SJSA1 (cell line): ENCODE results near the gene CNTNAP2. TPM values are rescaled to one million over a fixed set of nuclear protein-coding genes. Genes with fewer than 3 reads are reported as not detected.

Source experiments
- DNase-seq, 2 experiments: peaks; one replicate each; pipeline ENCODE4 v3.0.0-alpha.2; 2015 to 2020; ENCODE audit warnings: low spot score in 2 of 2, low read depth in 1 of 2
- H3K27ac ChIP-seq: fragments of 250-450 bp; sonication (Bioruptor Pico); 2 replicates; pipeline ENCODE4 v1.5.1; 2020; ENCODE audit warnings: mild to moderate bottlenecking, moderate library complexity
- H3K27me3 ChIP-seq: fragments of 250-450 bp; sonication (Bioruptor Pico); replicated peaks from 2 replicates; pipeline ENCODE4 v1.5.1; 2020; ENCODE audit warnings: mild to moderate bottlenecking, moderate library complexity
- H3K36me3 ChIP-seq: fragments of 250-450 bp; sonication (Bioruptor Pico); 2 replicates; pipeline ENCODE4 v1.5.1; 2020; ENCODE audit warnings: mild to moderate bottlenecking
- H3K4me1 ChIP-seq: fragments of 250-450 bp; sonication (Bioruptor Pico); replicated peaks from 2 replicates; pipeline ENCODE4 v1.6.1; 2021; ENCODE audit warnings: mild to moderate bottlenecking
- H3K4me3 ChIP-seq: fragments of 250-450 bp; sonication (Bioruptor Pico); 2 replicates; pipeline ENCODE4 v1.5.1; 2020; ENCODE audit warnings: mild to moderate bottlenecking
- H3K9me3 ChIP-seq: fragments of 250-450 bp; sonication (Bioruptor Pico); replicated peaks from 2 replicates; pipeline ENCODE4 v1.5.1; 2020; ENCODE audit warnings: mild to moderate bottlenecking
- total RNA-seq: library from RNA; depleted of rRNA; stranded (reverse); fragments of >200 nt; shearing (Covaris generic); gene quantifications from 2 replicates; pipeline ENCODE4 v1.2.3, GENCODE V29; 2014

The CNTNAP2 gene
- total RNA-seq, 1 experiment from 2014 or later: 0.29 TPM

DNA sequence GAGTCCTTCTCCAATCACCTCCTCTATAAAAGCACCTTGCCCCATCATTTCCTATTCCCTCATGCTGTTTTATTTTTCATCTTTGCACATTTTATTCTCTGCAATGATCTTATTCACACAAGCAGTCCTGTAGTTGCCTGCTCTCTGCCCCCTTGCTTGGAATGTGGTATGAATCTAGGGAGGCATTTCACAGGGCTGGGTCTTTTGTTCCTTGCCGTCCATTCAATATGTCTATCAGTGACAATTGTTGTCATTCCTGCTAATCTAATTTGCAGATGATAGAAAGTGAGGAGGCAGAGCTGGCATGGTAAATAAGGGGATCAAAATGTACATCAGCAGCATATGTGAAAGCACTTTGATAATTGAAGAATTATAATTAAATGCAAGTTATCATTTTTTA, 2227.8 kb downstream of the CNTNAP2 start:
- H3K4me3 ChIP-seq: no peak overlapping the region

DNA sequence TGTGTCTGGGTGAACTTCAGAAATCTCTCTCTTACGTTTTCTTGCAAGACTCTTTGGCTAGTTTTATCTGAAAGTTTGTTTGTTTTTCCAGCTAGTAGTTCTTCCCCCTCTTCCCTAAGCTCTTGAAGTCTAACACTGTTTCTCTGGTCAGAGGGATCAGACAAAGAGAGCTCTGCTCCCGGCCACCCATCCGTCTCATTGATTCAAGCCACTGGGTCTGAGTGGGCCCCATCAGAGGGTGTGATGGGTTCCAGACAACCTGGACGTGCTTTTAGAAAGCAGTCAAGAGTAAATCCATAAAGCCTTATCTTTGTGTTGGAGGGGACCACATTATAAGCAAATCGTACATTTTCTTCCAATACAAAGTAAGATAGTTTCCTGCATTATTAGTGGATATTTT, 2231.4 kb downstream of the CNTNAP2 start:
- Histone ChIP-seq H3K27me3 (no peaks in the 10 kb centered on the region), H3K27ac (no peak overlapping the region), H3K9me3 (no peaks in the 10 kb centered on the region), H3K36me3 (no peaks in the 10 kb centered on the region), H3K4me3 (no peak overlapping the region), H3K4me1 (no peaks in the 10 kb centered on the region)
- no peak for DNase-seq

More for the DNA sequence above, 2227.8 kb downstream of the CNTNAP2 start:
- DNase-seq: no peak
- no peaks in the 10 kb centered on the region for H3K9me3 ChIP-seq
- H3K27me3 ChIP-seq: peaks cover 22% of the 10 kb centered on the region
- H3K4me1 ChIP-seq: no peaks in the 10 kb centered on the region
- H3K36me3 ChIP-seq: no peaks in the 10 kb centered on the region
- H3K27ac ChIP-seq: no peak overlapping the region

DNA sequence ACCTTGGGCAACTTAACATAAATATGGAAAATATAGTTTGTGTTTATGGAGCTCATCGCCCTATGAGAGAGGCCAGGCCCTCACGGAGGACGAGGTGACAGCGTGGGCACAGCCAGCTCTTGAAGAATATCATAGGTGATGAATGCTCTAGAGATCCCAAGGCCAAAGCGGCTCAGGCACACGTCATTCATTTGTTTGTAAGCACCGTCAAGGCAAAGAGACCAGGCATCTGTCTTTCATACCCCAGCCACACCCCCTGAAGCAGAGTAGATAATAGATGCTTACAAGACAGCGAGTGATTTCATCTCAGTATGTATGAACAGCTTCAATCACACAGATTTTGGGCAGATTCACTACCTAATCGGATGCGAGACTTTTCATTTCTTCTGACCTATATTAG, 2231.9 kb downstream of the CNTNAP2 start:
- no peaks in the 10 kb centered on the region for H3K9me3 ChIP-seq
- no peaks in the 10 kb centered on the region for H3K4me1 ChIP-seq
- no peak overlapping the region for H3K27ac ChIP-seq
- H3K27me3 ChIP-seq: no peaks in the 10 kb centered on the region
- H3K4me3 ChIP-seq: no peak overlapping the region
- H3K36me3 ChIP-seq: no peaks in the 10 kb centered on the region
- no peak for DNase-seq

DNA sequence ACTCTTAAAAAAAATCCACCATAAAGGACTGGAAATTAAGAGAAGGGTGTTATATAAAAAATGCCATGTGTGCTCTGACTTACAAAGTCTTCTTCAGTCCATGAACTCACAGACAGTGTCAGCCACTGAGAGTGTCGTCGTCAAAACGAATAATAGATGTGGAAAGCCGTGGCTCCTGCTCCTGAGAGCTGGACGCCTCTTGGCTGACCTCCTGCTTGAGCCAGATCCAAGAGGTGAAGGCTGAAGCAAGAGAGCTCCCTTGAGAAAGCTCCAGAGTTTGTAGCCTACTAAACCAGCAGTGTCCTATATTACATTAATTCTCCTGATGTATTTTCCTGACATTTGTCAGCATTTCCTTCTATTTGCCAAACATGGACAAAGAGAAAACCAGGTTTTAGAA, 2239.7 kb downstream of the CNTNAP2 start:
- H3K36me3 ChIP-seq: no peaks in the 10 kb centered on the region
- H3K4me3 ChIP-seq: no peak overlapping the region
- no peaks in the 10 kb centered on the region for H3K9me3 ChIP-seq
- no peak for DNase-seq
- no peak overlapping the region for H3K27ac ChIP-seq
- H3K4me1 ChIP-seq: no peaks in the 10 kb centered on the region
- H3K27me3 ChIP-seq: no peaks in the 10 kb centered on the region

DNA sequence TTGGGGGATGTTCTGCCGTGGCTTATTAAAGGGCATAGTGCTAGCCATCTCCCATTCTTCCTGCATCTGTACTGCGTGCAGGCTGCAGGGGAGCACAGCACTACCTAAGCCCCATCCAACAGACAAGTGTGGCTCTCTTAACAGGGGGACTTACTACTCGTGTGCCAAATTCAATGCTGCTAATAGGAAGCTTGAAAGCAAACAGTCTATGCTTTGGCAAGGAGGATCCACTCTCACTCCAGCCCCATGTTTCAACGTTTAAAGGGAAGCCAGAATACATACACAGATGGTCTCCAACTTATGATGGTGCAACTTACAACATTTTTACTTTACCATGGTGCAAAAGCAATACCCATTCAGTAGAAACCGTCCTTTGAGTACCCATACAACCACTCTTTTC, 2245.9 kb downstream of the CNTNAP2 start:
- no peak overlapping the region for H3K27ac ChIP-seq
- no peak for DNase-seq
- H3K4me3 ChIP-seq: no peak overlapping the region
- H3K27me3 ChIP-seq: no peaks in the 10 kb centered on the region
- no peaks in the 10 kb centered on the region for H3K36me3 ChIP-seq
- no peaks in the 10 kb centered on the region for H3K9me3 ChIP-seq
- no peaks in the 10 kb centered on the region for H3K4me1 ChIP-seq

DNA sequence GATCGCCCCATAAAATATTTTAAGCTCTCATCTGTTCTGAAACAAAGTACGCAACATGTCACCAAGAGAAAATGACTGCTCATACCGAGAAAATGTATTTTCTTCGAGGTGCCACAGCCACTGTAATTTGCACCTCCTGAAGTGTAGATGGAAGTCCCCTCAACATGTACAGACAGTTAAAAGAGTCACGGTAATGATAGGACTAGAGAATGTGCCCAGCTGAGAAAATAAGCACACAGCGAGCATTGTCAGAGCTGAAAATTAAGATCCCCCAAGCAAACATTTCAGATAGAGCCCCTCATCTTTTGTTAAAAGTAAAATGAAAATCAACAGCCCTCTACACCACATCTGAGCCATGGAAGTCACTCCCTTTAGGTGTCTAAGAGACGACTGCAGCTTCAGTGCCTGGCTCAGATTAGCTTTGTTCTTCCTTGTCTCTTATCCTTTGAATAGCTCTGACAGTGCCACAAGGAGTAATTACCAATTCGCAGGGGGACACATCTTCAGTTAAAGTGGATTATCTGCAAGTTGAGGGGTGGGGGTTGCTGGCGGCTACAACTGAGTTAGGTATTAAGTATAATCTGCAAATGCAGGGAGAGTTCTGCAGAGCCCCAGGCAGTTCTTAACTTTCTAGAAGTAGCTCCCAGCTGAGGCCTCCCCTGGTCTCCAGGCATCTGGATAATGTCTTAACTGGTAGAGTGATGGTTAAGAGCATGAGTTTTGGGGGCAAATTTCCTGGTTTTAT, 2251.3 kb downstream of the CNTNAP2 start:
- Histone ChIP-seq H3K4me3 (no peak overlapping the region), H3K27ac (no peak overlapping the region), H3K4me1 (no peaks in the 10 kb centered on the region), H3K9me3 (no peaks in the 10 kb centered on the region), H3K27me3 (no peaks in the 10 kb centered on the region), H3K36me3 (no peaks in the 10 kb centered on the region)
- no peak for DNase-seq

DNA sequence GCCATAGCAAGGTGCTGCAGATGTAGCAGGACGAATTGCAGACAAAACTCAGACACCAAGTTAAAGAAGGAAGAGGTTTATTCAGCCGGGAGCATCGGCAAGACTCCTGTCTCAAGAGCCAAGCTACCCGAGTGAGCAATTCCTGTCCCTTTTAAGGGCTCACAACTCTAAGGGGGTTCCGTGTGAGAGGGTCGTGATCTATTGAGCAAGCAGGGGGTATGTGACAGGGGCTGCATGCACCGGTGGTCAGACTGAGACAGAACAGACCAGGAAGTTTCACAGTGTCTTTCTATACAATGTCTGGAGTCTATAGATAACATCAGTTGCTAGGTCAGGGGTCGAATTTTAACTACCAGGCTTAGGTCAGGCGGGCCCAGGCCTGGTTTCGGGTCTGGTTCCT, 2252.0 kb downstream of the CNTNAP2 start:
- H3K9me3 ChIP-seq: no peaks in the 10 kb centered on the region
- H3K27me3 ChIP-seq: no peaks in the 10 kb centered on the region
- H3K36me3 ChIP-seq: no peaks in the 10 kb centered on the region
- no peak overlapping the region for H3K4me3 ChIP-seq
- DNase-seq: no peak
- no peaks in the 10 kb centered on the region for H3K4me1 ChIP-seq
- H3K27ac ChIP-seq: no peak overlapping the region

DNA sequence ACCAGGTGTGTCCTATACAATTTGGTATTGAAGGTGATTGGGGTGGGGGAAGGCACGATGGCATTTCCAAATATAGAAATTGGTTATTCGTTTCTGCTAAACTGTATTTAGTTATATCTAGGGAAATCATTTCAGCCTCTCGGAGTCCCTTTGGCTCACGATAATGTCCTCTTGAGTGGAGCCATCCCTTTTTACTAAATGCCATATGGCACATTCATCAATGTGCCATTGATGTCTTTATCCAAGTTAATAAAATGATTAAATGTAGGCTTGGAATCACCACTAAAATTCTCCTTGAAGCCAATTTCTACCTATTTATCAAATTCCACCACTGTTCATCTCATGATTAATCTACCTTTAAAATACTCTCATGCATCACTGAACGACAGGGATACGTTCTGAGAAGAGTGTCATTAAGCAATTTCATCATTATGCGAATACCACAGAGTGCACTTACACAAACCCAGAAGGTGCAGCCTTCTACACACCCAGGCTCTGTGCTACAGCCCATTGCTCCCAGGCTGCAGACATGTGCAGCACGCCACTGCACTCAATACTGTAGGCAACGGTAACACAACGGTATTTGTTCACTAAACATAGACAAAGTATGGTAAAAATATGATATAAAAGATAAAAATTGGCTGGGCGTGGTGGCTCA, 2254.8 kb downstream of the CNTNAP2 start:
- H3K27me3 ChIP-seq: no peaks in the 10 kb centered on the region
- no peak for DNase-seq
- H3K9me3 ChIP-seq: no peaks in the 10 kb centered on the region
- no peaks in the 10 kb centered on the region for H3K36me3 ChIP-seq
- H3K27ac ChIP-seq: no peak overlapping the region
- H3K4me1 ChIP-seq: no peaks in the 10 kb centered on the region
- no peak overlapping the region for H3K4me3 ChIP-seq

DNA sequence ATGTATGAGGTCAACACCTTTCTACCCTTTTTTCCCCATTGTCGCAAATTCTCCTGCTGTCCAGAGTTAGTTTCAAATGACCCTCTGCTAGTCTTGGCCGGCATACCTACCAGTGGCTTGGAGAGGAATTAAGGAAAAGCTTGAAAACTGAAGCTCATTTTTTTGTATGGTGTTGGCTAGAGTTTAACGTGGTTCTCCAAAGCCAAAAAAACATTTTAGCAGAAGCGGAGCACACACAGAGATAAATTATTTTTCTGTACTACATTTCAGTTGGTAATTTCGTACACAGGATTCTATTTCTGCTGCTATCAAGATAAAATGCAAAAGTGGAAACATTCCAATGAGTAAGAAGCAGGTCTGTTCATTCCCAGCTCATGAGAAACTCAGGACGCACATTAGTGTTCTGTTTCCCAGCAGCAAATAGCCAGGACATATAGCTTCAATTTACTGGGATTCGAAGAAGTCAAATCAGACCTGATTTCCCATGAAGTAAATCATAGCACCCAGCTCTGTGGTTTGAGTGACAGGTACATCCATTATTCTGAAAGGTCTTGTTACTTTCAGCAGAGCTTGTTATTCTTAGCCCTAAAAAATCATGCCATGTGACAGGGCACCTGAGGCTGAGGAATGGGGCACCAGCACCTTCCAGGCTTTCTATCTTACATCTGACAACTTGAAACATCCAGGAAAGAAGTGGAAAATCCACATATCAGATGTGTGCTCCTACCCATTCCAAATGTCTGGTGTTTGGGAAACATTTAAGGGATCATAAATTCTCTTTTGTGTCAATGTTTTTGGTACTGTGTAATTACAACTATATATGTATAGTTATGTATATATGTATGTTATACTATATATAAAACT, 2258.0 kb downstream of the CNTNAP2 start:
- Histone ChIP-seq H3K27me3 (no peaks in the 10 kb centered on the region), H3K27ac (no peak overlapping the region), H3K4me1 (no peaks in the 10 kb centered on the region), H3K4me3 (no peak overlapping the region), H3K9me3 (no peaks in the 10 kb centered on the region), H3K36me3 (no peaks in the 10 kb centered on the region)
- no peak for DNase-seq

DNA sequence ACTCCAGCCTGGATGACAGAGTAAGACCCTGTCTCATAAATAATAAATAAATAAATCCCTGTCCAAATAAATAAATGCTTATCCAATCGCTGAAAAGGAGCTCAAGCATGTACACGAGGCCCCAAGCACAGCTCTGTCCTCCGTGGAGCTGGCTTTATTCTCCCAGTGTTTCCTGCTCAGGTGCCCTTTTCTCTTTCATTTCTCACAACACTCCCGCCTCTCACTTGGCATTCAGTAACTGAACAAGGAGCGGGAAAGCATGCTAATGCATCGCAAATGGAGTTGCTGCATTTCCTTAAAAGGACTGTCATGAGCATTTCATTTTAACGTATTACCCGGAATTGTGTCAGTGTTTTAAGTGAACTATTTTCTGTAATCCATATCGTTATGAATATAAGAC, 2263.1 kb downstream of the CNTNAP2 start:
- Histone ChIP-seq H3K4me1 (no peaks in the 10 kb centered on the region), H3K27ac (no peak overlapping the region), H3K4me3 (no peak overlapping the region), H3K36me3 (no peaks in the 10 kb centered on the region), H3K9me3 (no peaks in the 10 kb centered on the region), H3K27me3 (no peaks in the 10 kb centered on the region)
- no peak for DNase-seq

DNA sequence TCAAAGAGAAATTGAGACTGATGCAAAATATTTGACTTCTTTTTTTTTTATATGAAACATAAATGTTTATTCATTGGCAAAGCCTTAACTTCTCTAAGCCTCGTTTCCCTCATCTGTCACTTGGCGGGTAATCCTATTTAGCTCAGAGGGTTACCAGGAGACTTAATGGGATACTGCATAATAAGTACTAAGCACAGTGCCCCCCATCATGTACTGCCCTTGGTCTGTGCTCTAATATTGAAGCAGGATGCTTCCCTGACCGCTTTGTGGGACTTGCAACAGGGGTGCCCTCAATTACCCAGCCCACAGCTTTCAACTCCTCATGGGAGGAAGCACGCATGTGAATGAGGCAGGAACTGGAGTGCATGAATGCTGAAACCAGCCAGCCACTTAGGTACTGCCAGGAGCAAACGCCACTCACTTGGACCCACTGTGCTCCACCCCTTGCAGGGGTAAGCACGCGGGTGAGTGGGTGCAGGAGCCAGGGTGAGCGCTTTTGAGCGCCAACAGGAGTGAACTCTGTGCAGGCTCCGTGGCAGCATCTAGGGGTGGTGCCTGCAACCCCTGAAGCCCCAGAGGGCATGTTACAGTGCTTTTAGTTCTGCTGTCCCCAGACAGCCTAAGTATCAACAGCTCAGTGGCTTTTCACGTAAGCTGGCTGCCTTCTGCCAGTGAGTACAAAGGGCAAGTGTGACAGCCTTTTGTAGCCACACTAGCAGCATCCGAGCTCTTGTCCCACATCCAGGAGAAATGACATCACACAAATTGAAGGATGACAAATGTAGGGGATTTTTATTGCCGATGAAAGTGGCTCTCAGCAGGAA, 2264.2 kb downstream of the CNTNAP2 start:
- H3K9me3 ChIP-seq: no peaks in the 10 kb centered on the region
- no peaks in the 10 kb centered on the region for H3K36me3 ChIP-seq
- no peak overlapping the region for H3K4me3 ChIP-seq
- DNase-seq: no peak
- no peaks in the 10 kb centered on the region for H3K27me3 ChIP-seq
- no peaks in the 10 kb centered on the region for H3K4me1 ChIP-seq
- H3K27ac ChIP-seq: no peak overlapping the region

DNA sequence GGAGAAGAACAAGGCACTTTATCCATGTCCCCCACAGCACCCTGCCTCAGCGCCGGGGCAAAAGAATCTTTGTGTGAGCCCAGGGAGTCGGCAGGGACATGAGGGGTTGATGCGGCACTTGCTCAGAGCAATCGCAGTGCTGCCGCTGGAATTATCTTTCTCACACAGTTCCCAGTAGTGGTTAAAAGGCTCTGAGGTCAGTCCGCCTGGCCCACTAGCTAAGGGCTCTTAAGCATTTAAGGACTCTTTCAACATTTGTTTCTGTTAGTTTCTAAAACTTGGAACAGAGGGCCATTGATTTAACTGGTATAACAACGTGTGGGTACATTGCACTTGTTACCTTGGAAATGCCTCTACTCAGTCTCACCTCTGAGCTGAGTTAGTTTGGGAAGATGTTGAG, 2266.0 kb downstream of the CNTNAP2 start:
- no peaks in the 10 kb centered on the region for H3K27me3 ChIP-seq
- no peaks in the 10 kb centered on the region for H3K9me3 ChIP-seq
- no peak for DNase-seq
- H3K36me3 ChIP-seq: no peaks in the 10 kb centered on the region
- H3K4me1 ChIP-seq: no peaks in the 10 kb centered on the region
- H3K27ac ChIP-seq: no peak overlapping the region
- H3K4me3 ChIP-seq: no peak overlapping the region

DNA sequence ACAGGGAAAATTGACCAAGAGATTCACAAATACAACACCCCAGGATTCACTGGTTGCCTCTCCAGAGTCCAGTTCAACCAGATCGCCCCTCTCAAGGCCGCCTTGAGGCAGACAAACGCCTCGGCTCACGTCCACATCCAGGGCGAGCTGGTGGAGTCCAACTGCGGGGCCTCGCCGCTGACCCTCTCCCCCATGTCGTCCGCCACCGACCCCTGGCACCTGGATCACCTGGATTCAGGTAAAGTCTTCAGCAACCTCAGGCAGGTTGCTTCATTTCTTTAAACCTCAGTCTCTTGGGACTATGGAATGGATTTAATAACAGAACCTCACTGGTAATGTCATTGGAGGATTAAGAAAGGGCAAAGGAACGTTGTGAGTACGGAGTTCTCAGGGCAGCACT, 2267.1 kb downstream of the CNTNAP2 start:
- H3K4me3 ChIP-seq: no peak overlapping the region
- no peak for DNase-seq
- H3K27me3 ChIP-seq: no peaks in the 10 kb centered on the region
- no peaks in the 10 kb centered on the region for H3K36me3 ChIP-seq
- H3K9me3 ChIP-seq: no peaks in the 10 kb centered on the region
- H3K27ac ChIP-seq: no peak overlapping the region
- no peaks in the 10 kb centered on the region for H3K4me1 ChIP-seq
